Dedifferentiated amniotic fluid mesenchymal stem cell (primary cell): ENCODE data around the gene MYO16.
A peak's percentile ranks its signal among the peaks of the same experiment; 100 is the strongest.
"Not testable (repeated sequence)": the region's sequence is repeated elsewhere in the genome, so short reads cannot be mapped to it uniquely, and the experiment has no call there.

Experiments used
- DNase-seq: peaks from one replicate; pipeline ENCODE4 v3.0.0-alpha.2; 2016; ENCODE audit errors: extremely low spot score

Gene MYO16

DNA sequence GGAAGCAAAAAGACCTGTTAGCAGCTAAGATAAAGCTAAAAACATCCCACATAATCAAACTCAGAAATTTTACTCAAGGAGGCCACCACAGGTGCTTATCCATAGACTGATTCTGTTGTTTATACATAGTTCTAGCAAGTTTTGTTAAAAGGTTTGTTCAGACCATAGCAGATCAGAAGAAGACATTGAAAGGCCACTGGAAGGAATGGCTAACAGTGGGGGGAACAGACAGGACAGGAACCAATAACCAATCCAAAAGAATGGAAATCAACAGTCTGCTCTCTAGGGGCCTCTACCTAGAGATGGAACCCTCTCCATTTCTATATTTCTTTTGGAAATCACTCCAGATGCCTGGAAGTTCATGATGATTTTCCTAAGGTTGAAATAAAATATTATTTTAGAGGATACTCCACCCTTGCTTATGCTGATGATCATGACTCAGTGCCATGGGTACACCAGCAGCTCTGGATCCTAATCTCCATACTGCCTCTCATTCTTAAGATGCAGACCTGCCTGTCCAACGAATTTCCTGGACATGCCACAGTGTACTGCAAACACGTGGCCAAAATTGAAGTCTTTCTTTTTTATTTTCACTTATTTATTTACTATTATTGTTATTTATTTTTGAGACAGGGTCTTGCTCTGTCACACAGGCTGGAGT is 260.0 kb downstream of the MYO16 start:
- DNase-seq: no peak

DNA sequence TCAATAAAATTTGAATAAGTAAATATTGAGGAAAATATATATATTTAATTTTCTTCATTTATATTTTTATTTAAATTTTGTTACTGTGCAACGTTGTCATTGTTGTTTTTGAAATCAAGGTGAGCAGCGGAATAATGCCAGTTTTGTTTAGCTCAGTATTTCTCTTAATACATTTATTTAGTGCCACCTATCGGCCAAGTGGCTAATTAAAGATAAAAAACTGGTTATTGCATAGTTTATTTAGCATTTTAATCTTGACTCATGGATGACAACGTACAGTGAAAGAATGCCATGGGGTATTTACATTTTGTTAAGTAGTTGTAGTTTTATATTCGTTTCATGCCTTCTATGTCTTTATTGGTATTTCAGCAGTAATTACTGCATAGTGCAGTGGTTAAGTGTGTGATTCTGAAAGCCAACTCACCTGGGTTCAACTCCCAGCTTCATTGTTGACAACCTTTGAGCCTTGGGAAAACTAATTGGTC is 265.9 kb downstream of the MYO16 start:
- peak; percentile 66 for DNase-seq

DNA sequence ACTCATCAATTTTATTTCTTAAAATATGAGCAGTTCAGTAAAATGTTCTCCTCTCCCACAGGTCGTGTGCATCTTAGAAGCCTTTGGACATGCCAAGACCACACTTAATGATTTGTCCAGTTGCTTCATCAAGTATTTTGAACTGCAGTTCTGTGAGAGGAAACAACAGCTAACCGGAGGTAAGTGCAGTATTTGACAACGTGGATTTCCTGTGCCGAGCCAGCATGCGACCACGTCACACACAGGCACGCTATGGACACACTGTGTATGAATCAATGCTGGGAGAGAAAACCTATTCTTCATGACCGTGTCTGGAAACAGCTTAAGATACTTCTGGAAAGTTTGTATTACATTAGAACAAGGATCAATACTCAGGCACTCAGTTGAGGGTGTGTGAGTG is 268.5 kb downstream of the MYO16 start:
- no peak for DNase-seq

DNA sequence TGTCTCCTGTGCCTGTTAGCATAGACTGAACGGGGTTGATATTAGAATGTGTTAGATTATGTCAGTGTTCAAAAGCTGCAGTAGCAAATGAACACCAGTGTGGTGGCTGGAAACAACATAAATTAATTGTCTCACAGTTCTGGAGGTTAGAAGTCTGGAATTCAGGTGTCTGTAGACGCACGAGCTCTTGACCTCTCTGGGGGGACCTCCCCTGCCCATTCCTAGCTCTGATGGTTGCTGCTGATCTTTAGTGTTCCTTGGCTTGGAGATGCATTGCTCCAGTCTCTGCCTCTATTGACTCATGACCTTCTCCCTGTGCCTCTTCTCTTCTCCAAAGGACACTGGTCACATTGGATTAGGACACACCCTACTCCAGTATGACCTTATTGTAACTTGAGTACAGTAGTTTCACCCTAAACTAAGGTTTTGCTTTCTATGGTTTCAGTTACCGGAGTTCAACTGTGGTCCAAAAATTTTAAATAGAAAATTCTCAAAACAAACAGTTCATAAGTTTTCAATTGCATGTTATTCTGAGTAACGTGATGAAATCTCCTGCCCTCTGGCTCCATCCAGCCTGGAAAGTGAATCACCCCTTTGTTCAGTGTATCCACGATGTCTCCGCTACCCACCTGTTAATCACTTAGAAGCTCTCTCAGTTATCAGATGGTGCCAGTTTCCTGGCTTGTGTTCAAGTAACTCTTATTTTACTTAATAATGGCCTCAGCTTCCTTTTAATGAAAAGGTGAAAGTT is 273.2 kb downstream of the MYO16 start:
- DNase-seq: peak; percentile 30

DNA sequence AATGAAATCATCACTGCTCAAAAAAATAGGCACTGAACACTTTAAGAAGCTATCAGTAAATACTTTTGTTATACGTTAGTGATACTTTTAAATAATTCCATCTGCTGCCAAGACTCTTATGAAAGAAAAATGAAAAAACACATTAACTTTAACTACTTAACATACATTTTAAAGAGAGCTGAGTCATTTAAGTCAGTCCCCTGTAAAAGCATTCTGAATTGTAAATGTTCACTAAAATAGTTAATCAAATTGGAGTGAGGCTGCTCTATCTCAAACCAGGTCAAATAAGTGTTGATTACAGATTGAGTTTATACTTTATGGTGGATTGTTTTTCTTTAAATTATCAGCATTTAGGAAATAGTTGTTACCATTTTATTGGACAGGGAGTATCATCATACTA is 274.2 kb downstream of the MYO16 start:
- no peak for DNase-seq

DNA sequence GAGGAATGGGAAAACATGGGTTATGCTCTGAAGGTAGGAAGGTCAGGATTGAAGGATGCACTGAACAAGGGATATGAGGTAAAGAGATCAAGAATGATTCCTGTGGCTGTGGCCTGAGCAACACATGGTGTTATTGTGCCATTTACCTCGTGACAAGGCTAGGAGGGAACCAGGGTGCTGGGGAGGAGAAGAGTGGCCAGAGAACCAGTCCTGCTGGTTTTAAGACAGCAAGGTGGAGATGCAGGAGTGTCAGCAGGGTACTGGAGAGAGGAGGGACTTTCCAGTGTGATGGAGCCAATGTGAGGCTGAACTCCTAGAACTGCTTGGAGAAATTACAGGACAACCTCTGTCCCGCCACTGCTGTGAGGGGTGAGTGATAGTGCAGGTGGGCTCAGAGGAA is 282.4 kb downstream of the MYO16 start:
- DNase-seq: no peak

DNA sequence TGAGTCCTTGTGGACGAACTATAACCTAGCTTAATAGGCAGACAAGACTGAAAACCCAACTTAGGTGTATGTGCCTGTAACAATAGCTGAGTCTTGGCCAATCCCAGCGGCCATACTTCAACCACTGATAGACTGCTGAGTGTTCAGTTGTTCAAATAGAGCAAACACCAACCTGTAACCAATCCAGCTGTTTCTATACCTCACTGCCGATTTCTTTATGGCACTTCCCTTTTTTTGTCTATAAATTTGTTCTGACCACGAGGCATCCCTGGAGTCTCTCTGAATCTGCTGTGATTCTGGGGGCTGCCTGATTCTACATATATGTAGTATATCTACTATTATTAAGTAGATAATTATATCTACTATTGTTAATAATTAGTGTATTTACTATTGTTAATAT is 284.3 kb downstream of the MYO16 start:
- DNase-seq: not testable (repeated sequence)

DNA sequence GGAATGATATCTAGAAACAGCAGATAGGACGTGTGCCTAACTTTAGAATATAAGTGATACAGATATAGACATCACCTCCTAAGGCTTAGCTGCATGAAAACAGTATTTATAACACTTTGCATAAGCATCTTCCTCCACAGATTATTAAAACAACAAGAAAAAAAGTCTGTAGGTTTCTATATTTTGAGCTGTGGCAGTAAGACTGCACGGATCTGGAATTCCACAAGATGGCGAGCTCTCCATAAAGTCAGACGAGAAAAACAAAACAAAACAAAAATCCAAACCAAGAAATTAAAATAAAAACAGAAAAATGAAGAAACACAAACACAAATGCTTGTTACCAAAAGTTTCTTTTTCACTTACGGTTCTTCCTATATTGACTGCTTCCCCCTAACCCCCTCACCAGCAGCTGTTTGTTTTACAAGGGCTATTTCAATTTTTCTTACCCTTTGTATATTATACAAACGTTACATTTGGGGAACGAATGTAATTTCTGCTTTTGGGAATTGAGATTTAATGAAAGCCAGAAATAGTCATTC is 285.8 kb downstream of the MYO16 start:
- peak; percentile 55 for DNase-seq

DNA sequence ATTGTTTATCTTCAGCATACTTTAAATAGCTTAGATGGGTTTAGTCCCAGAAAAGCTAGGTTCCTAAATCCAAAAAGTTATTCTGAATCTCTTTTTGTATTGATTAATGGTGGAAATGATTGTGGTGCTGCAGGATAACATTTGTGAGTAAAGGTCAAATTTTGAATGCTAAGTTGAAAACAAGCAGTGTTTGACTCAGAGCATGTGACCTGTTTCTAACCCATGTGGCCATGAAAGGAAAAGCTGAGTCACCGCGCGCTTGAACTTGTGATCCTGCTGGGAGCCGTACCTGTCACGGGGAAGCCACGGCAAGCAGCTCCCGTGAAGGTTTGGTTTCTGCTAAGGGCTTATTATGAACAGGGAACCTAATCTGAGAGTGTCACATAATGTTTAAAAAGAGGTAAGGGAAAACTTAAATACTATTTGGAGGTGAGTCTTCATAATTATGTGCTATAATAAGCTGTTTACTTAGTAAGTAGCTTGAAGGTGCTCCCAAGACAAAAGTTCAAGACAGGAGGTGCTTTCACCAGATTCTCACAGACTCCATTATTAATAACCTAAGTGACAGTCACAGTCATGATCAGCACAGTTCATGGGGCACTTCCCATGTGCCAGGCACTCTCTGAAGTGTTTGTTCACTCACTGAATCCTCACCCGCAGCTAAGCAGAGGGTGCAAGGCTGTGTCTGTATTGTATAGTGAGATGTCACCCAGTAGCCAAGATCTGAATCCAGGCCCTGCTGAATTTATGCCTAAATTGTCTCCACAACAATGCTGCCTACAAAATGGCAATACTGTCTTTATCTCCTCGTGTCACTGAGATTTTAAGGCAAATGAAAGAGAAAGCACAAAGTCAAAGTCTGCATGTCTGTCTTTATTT is 286.5 kb downstream of the MYO16 start:
- DNase-seq: peak; percentile 83

DNA sequence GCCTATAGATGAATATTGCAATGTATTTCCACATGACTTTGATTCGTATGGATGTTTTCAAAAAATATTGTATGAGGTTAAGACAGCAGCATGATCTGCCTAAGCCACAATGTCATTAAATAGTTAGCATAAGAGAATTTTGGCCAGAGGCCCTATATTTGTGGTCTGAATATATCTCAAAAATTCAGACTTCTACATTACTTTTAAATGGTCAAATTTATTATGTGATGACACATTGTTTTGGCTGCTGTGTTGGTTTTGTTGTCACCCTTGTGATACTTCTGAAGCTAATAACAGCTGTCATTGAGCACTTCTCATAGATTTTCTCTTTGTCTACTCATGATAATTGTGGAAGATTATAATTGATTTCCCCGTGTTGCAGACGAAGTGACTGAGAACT is 288.2 kb downstream of the MYO16 start:
- DNase-seq: peak; percentile 46

DNA sequence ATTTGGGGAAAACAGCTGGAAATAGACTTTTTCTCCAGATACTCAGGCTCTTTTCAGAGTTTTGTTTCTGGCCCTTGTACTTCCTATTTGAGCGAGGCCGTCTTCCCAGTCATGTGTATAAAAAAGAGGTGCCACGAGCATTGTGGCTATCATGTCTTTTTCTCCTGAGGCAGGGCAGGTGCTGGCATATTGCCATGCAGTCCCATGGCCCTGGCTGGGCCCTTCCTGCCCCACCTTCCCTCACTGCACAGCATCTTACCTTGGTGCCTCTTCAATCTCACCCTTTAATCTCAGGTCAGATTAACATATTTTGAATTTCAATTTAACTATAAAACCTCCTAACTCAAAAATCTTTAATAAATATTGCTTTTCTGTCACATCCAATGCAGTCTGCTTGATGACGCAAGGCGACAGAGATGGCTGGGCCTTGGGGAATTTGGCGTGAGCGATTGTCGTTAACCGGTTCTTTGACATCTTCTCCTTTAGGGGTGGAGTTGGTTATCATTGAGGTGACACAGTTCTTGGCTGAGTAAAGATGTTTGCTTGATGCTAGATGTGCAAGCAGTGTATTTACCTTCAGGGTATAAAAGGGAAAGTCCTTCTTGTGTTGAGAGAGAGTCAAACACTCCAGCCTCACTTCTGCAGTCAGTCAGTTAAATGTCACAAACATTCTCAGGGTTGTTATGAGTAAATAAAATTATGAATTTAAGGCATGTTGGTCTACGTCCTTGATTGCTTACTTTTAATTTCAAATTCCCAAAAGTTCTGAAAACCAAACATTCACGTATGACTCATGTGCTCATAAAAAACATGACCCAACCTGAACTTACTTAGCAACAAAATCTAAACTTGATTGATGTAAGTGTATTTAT is 289.9 kb downstream of the MYO16 start:
- DNase-seq: no peak

DNA sequence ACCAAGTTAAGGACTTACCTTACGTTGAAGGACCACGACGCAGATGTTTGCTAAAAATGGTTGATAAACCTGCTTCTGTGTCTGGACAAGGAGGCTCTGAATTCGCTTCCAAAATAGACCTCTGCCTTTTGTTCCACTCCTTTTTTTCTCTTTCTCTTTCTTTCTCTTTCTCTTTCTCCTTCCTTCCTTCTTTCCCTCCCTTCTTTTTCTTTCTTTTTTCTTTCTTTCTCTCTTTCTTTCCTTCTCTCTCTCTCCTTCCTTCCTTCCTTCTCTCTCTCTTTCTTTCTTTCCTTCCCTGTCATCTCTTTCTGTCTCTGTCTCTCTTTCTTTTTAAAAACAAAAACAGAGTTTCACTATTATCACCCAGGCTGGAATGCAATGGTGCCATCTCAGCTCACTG is 290.7 kb downstream of the MYO16 start:
- DNase-seq: no peak

DNA sequence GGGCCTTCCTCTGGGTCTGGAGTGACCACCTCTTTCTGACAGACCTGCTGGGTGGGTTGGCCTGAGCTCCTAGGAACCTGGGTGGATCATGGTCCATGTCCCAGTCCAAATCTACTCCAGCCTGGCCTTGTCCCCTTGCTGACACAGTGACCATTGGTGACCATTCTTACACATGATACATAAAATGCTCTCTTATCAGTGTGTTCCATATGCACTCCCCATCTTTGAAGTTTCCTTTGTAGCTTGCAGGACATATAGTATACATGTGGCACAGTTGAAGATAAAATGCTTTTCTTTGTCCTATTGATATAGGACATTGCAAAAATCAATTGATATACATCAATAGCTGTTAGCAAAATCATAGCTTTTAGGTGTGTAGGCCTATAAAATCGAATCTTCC is 291.8 kb downstream of the MYO16 start:
- no peak for DNase-seq

DNA sequence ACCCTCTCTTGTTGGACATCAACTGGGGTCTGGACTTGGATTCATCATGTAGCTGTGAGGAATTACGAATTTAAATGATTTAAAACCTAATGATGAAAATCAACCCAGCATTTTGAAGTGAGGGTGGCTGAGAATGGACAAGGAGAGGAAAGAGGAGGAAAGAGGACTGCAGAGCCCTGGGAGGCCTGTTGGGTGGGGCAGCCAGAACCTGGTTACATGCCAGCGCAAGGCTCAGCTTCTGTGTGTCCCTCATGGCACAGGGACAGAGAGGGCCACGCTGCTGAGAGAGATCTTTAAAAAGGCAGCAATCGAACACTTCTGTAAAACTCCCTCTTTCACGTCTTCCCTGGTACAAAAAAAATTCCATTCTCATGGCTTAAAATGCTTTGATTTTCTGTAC is 292.7 kb downstream of the MYO16 start:
- no peak for DNase-seq

DNA sequence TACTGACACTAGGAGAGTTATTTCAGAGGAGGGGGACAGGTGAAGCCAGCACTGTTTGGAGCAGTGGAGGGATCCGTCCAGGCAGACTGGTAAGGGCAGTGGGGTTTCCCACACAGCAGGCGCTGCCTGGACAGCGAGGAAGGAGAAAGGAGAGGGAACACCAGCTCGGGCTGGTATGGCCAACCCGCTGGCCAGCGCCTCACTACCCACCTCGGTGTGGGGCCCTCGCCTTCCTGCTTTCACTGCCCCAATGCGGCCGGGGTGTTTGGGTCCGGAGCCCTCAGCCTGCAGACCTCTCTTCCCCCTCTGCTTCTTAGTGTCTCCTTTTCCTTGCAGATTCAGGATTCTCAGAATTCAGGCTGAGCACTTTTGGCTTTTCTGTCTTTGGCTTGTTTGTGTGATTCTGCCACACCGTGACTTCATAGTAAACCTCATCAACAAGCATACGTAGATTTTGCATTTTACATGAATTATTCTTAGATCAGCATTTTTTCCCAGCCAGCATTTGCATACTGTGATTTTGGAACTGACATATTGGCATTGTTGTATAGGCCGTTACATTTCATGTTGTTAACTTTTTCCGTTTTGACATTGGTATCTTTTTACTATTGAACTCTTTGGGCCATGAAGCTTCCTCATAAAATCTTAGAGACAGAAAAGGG is 294.1 kb downstream of the MYO16 start:
- no peak for DNase-seq

DNA sequence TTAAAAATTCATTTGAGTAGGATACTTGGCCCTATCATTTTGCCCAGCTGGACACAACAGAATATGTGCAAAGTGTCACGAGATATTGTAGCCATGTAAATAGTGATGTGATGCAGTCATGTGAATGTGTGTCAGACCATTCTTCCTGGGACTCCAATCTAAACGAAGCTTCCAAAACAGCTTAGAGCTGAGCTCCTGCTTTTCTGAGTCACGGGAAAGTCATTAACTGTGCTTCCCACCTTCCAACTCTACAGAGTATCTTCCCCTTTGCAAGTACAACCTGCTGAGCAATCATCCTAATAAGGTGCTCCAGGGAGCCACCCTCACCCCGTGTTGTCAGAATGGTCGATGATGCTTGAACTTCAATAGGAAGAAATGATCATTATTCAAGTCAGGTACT is 294.7 kb downstream of the MYO16 start:
- DNase-seq: no peak

DNA sequence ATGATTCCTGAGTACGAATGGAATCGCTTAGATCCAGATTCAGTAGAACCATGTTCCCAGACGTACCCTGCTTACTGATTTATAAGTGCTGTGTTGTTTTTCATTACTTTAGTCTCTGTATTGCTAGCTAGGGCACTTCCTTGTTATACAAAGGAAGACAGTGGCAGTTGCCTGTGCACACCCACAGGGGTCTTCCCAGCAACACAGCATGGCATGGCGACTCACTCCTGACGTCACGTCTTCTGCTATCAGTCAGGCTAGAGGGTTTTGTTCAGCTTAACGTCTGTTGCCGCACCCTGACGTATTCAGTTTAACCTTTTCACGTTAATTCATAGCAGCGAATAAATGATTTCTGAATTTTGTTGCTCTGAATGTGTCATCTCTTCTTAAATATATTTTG is 295.1 kb downstream of the MYO16 start:
- DNase-seq: no peak

DNA sequence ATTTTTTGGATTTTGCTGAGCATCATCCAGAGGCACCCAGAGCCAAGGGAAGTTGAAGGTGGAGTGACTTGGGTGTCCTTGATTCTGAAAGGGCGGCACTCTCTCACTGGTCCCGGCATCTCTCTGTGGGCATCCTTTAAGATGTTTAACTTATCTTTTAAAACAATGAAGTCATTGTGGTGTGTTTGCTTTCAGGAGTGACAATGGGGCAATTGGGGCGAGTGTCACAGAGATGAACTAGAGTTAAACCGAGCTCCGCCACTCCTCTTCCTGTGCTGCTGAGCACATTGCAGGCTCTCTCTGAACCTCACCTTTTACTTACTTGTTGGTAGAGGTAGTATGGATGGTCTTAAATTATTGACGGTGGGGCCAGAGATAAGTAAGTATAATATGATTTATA is 295.7 kb downstream of the MYO16 start:
- DNase-seq: no peak

DNA sequence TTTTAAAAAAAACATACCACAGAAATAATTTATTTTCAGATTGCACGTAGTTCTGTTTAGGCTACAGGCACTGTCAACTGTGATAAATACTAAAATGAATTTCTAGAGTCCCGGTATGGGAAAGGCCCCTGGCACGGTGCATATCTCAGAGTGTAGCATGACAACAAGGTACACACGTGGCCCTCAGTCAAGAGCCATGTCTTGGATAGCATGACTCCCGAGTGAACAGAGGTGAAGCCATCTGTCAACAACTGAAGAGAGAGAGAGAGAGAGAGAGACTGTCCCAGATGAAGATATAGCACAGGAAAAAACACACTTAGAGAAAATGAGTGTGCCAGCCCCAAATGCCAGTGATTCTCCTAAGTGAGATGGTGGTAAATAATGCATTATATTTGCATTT is 297.5 kb downstream of the MYO16 start:
- DNase-seq: no peak

DNA sequence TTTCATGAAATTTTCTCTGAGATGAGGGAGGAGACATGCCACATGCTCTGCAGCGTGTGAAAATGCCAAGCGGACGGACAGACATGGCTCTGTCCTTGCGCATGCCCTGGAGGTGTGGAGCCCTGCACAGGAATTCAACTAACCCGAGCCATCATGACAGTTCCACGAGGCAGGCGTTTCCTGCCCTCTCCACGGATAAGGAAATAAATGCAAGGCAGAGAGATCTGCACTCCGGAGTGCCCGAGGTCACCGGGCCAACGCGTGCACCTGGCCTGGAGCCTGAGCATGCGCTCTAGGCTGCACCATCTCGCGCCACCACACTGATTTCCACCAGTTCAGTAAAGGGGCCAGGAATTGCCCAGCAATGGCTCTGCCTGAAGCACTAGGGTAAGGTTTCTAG is 298.2 kb downstream of the MYO16 start:
- no peak for DNase-seq
